GM12801 (cell line): ENCODE results near the gene PLEKHA7.

ENCODE experiments used
- TF ChIP-seq, protein P1 (sequence below): IDR thresholded peaks from one replicate; pipeline ENCODE4 v1.5.1; 2011; ENCODE audit warnings: control low read depth; ENCODE audit not compliant: insufficient read length; ENCODE audit errors: extremely low read depth

PLEKHA7 gene

GRCh38 chr11:16778876-16779275 lies 235.3 kb downstream of the PLEKHA7 start:
- TF ChIP-seq, protein P1, sequence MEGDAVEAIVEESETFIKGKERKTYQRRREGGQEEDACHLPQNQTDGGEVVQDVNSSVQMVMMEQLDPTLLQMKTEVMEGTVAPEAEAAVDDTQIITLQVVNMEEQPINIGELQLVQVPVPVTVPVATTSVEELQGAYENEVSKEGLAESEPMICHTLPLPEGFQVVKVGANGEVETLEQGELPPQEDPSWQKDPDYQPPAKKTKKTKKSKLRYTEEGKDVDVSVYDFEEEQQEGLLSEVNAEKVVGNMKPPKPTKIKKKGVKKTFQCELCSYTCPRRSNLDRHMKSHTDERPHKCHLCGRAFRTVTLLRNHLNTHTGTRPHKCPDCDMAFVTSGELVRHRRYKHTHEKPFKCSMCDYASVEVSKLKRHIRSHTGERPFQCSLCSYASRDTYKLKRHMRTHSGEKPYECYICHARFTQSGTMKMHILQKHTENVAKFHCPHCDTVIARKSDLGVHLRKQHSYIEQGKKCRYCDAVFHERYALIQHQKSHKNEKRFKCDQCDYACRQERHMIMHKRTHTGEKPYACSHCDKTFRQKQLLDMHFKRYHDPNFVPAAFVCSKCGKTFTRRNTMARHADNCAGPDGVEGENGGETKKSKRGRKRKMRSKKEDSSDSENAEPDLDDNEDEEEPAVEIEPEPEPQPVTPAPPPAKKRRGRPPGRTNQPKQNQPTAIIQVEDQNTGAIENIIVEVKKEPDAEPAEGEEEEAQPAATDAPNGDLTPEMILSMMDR, result no peak

GRCh38 chr11:16778286-16778685 lies 235.9 kb downstream of the PLEKHA7 start:
- TF ChIP-seq, protein P1, result no peak

GRCh38 chr11:16777613-16777975 lies 236.6 kb downstream of the PLEKHA7 start:
- TF ChIP-seq, protein P1, result no peak

- TF ChIP-seq, protein P1, result no peak
Observed at GRCh38 chr11:16776711-16777612, 237.3 kb downstream of the PLEKHA7 start.

DNA sequence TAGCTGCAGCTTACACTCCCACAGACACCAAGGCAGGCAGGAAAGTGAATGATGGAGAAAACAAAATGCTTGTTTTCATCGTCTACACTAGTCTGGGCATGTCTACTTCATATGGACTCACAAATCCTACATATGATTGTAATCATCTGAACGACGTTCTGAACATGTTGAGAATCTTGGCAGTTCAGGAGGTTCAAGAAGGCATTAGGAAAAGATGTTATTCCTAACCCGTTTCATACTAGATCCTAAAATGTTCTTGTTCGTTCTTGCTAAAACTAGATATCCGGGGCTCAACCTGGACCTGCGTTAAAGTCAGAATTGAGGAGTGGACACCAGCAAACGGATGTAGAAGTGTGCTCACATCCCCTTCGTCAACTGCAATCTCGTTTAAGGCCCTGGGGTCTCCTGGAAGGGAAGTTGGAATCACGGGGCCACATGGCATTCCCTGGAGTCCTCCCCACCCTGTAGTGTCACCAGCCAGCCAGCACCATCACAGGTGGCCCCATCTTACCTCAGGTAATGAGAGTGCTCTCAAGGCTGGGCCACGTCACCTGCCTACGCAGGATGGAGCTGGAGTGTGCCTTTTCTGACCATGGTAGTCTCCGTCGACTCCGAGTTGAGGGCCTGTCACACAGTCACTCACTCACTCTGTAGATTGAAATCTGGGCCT lies 238.5 kb downstream of the PLEKHA7 start:
- TF ChIP-seq, protein P1, result no peak

- TF ChIP-seq, protein P1, result no peak
Observed at GRCh38 chr11:16774936-16775613, 239.1 kb downstream of the PLEKHA7 start.
